Measurements from ENCODE around the gene FBXL4. TPM values are rescaled to one million over a fixed set of nuclear protein-coding genes. Genes with fewer than 3 reads are reported as not detected.

The FBXL4 gene
- total RNA-seq, 4 donors from 2014 or later: 23.9 to 38.0 (median 28.7) TPM

DNA sequence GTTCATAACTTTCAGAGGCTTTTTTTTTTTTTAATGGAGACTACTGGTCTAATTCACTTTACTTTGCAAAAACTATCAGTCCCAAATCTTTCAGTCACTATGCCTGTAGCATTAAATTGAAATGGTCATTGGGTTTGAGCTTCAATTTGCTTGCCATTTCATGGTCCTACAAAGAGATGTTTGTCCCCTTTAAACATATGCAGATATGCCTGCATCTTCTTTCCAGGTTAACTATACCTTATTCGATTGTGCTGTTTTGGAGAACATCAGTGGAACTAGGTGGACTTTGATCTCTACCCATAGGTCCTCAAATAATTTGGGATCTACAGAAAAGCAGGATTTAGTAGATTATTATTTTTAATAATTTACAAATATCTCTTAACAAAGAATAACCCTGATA lies 108.8 kb downstream of the FBXL4 start:
- Histone ChIP-seq H3K4me1 (peaks cover 0 to 47% (median 13%) of the 10 kb centered on the region in 4 donors), H3K9me3 (no peaks in the 10 kb centered on the region), H3K4me3 (no peak overlapping the region), H3K27me3 (peaks cover 0 to 93% of the 10 kb centered on the region in 2 donors), H3K36me3 (no peaks in the 10 kb centered on the region), H3K27ac (peak overlapping the region in 2 of 4 donors; percentile 45 to 48)
- no peak for DNase-seq (ENCODE audit: low spot score in 2 of 2)
- TF ChIP-seq EP300 (IDR thresholded peaks at IDR 0.05): no peak
- no peak for TF ChIP-seq POLR2A (IDR thresholded peaks at IDR 0.05)
- TF ChIP-seq CTCF (IDR thresholded peaks at IDR 0.05): no peak
- 26 to 32% methylated on average over 1 of the region's 1 CpG for WGBS, 2 donors

GRCh38 chr6:98838032-98838431 lies 109.7 kb downstream of the FBXL4 start:
- Histone ChIP-seq H3K36me3 (no peaks in the 10 kb centered on the region), H3K27me3 (peaks cover 0 to 84% of the 10 kb centered on the region in 2 donors), H3K9me3 (no peaks in the 10 kb centered on the region), H3K4me1 (peaks cover 0 to 48% (median 17%) of the 10 kb centered on the region in 4 donors), H3K27ac (peak overlapping the region in 2 of 4 donors; percentile 48 to 90), H3K4me3 (no peak overlapping the region)
- WGBS, 2 donors: 33 to 39% methylated on average over 4 of the region's 4 CpGs
- no peak for DNase-seq (ENCODE audit: low spot score in 2 of 2)
- TF ChIP-seq POLR2A (IDR thresholded peaks at IDR 0.05) (no peak), EP300 (IDR thresholded peaks at IDR 0.05) (no peak), CTCF (IDR thresholded peaks at IDR 0.05) (no peak)

- 24 to 26% methylated on average over 9 of the region's 9 CpGs for WGBS, 2 donors
- peaks cover 0 to 84% of the 10 kb centered on the region in 2 donors for H3K27me3 ChIP-seq
- peaks cover 0 to 48% (median 23%) of the 10 kb centered on the region in 4 donors for H3K4me1 ChIP-seq
- H3K4me3 ChIP-seq: peak overlapping the region in 3 of 4 donors; percentile 10 to 67 (median 55)
- TF ChIP-seq CTCF (IDR thresholded peaks at IDR 0.05) (no peak), POLR2A (IDR thresholded peaks at IDR 0.05) (no peak), EP300 (IDR thresholded peaks at IDR 0.05) (peak in 1 of 2 donors; percentile 3)
- no peaks in the 10 kb centered on the region for H3K9me3 ChIP-seq
- H3K27ac ChIP-seq: peak overlapping the region in 2 of 4 donors; percentile 90
- DNase-seq (ENCODE audit: low spot score in 2 of 2): no peak
- no peaks in the 10 kb centered on the region for H3K36me3 ChIP-seq
Measured at GRCh38 chr6:98836962-98837944, 110.5 kb downstream of the FBXL4 start.

- 4 to 6% methylated on average over 23 of the region's 23 CpGs for WGBS, 2 donors
- Histone ChIP-seq H3K36me3 (no peaks in the 10 kb centered on the region), H3K27me3 (peaks cover 0 to 84% of the 10 kb centered on the region in 2 donors), H3K4me3 (peak overlapping the region; percentile 38 to 67 (median 59)), H3K9me3 (no peaks in the 10 kb centered on the region), H3K27ac (peak overlapping the region; percentile 36 to 90 (median 71)), H3K4me1 (peaks cover 0 to 50% (median 25%) of the 10 kb centered on the region in 4 donors)
- no peak for DNase-seq (ENCODE audit: low spot score in 2 of 2)
- peak in 1 of 2 donors; percentile 9 for TF ChIP-seq EP300 (IDR thresholded peaks at IDR 0.05)
- no peak for TF ChIP-seq CTCF (IDR thresholded peaks at IDR 0.05)
- TF ChIP-seq POLR2A (IDR thresholded peaks at IDR 0.05): no peak
Measured at GRCh38 chr6:98836025-98836961, 111.5 kb downstream of the FBXL4 start.

All from tibial nerve (tissue), 4 donors.